HepG2 (cell line): ENCODE data around the gene DOCK1. TPM values are rescaled to one million over a fixed set of nuclear protein-coding genes. Genes with fewer than 3 reads are reported as not detected.

Experiments used
- ATAC-seq: fragments of 200-7000 bp; cut with Tn5 transposase; 3 replicates; pipeline ENCODE4 v1.9.1; 2020; ENCODE audit warnings: mild to moderate bottlenecking, moderate library complexity
- BruUV-seq: library from RNA; stranded (reverse); fragments of 400-500 nt; replicated peaks from 2 replicates; lab custom pipeline; 2021; lab: Mats Ljungman, UMichigan
- CTCF ChIA-PET: fragments of 300-600 bp; formaldehyde crosslinking; extraction: SDS; loops from one replicate; lab custom pipeline; 2021; ENCODE audit warnings: low total read pairs, inconsistent platforms, low intra/inter-chr PET ratio; lab: Yijun Ruan, JAX
- POLR2A ChIA-PET: fragments of 350-600 bp; sonication (Branson Sonifier 250); formaldehyde crosslinking; loops from one replicate; lab custom pipeline; 2020; ENCODE audit warnings: antibody characterized with exemption, inconsistent platforms; lab: Yijun Ruan, JAX
- DNase-seq: peaks from one replicate; pipeline ENCODE4 v3.0.0-alpha.2; 2015; ENCODE audit warnings: low spot score
- FAIRE-seq: peaks from 3 replicates; lab custom pipeline; 2011; peaks lifted over from hg19 to GRCh38; lab: Jason Lieb, UNC
- H2AFZ ChIP-seq: one replicate; pipeline ENCODE4 v1.6.1; 2011; ENCODE audit warnings: low read length, inconsistent platforms
- H3K27ac ChIP-seq: fragments of 300-600 bp; 3 replicates; pipeline ENCODE4 v1.8.0; 2011; ENCODE audit warnings: mixed run types, mild to moderate bottlenecking, mixed read lengths, low read length, inconsistent platforms; ENCODE audit not compliant: insufficient read depth; ENCODE audit errors: extremely low read length
- H3K27me3 ChIP-seq, 2 experiments: fragments of 200-600 bp in 1 of 2; 2 replicates in 1 of 2; 3 replicates in 1 of 2; pipeline versions ENCODE4 v1.6.0 to v1.8.0; 2011; ENCODE audit warnings: low read length in 2 of 2, mild to moderate bottlenecking in 2 of 2, moderate library complexity in 2 of 2, inconsistent platforms in 1 of 2; ENCODE audit not compliant: insufficient read depth in 2 of 2, control insufficient read depth in 1 of 2
- H3K36me3 ChIP-seq, 2 experiments: fragments of 200-600 bp in 1 of 2; replicated peaks in 1 of 2; 2 replicates in 1 of 2; 3 replicates in 1 of 2; pipeline versions ENCODE4 v1.5.1 to v1.8.0; 2011; ENCODE audit warnings: low read length in 2 of 2, inconsistent platforms in 1 of 2; ENCODE audit not compliant: insufficient read depth in 2 of 2, control insufficient read depth in 1 of 2
- H3K4me1 ChIP-seq: 2 replicates; pipeline ENCODE4 v1.5.1; 2012; ENCODE audit warnings: low read length, inconsistent platforms; ENCODE audit not compliant: insufficient read depth
- H3K4me2 ChIP-seq: 2 replicates; pipeline ENCODE4 v1.6.0; 2011; ENCODE audit warnings: low read depth, low read length, inconsistent platforms
- H3K4me3 ChIP-seq, 3 experiments: fragments of 200-600 bp in 1 of 3; sonication (generic), shearing (Covaris generic) in 1 of 3; replicated peaks in 1 of 3; 2 replicates each; pipeline ENCODE4 v1.5.1; 2011 to 2016; ENCODE audit warnings: low read length in 3 of 3, inconsistent platforms in 2 of 3, low read depth in 2 of 3, mild to moderate bottlenecking in 2 of 3, control low read depth in 1 of 3, mixed read lengths in 1 of 3; ENCODE audit not compliant: insufficient read depth in 1 of 3
- H3K79me2 ChIP-seq: one replicate; pipeline ENCODE4 v1.6.1; 2011; ENCODE audit warnings: low read length, inconsistent platforms; ENCODE audit not compliant: insufficient read depth
- H3K9ac ChIP-seq: 2 replicates; pipeline ENCODE4 v1.6.0; 2011; ENCODE audit warnings: mild to moderate bottlenecking, low read depth, low read length, inconsistent platforms; ENCODE audit not compliant: insufficient read depth
- H3K9me3 ChIP-seq: 2 replicates; pipeline ENCODE4 v1.5.1; 2012; ENCODE audit warnings: mild to moderate bottlenecking, low read length
- H4K20me1 ChIP-seq: 2 replicates; pipeline ENCODE4 v1.6.0; 2011; ENCODE audit warnings: inconsistent platforms, mild to moderate bottlenecking, low read length, moderate library complexity; ENCODE audit not compliant: insufficient read depth
- FOSL2 ChIP-seq: sonication (generic); formaldehyde crosslinking; IDR thresholded peaks from 2 replicates; pipeline ENCODE4 v1.4.0; 2020; ENCODE audit warnings: missing genetic modification reagents
- GTF3A ChIP-seq: sonication (generic); formaldehyde crosslinking; conservative IDR thresholded peaks from 2 replicates; pipeline ENCODE4 v1.4.0; 2020; ENCODE audit warnings: mild to moderate bottlenecking, missing genetic modification reagents
- HDAC6 ChIP-seq: fragments of 200-600 bp; sonication (generic); IDR thresholded peaks from 2 replicates; pipeline ENCODE4 v1.7.0; 2017; ENCODE audit warnings: mild to moderate bottlenecking, antibody characterized with exemption, low read length, low read depth
- HNRNPH1 ChIP-seq: fragments of 200-400 bp; formaldehyde crosslinking; optimal IDR thresholded peaks from 2 replicates; pipeline ENCODE3; 2017; ENCODE audit warnings: mild to moderate bottlenecking, low read depth, low read length
- ISX ChIP-seq: sonication (generic); formaldehyde crosslinking; conservative IDR thresholded peaks from 2 replicates; pipeline ENCODE4 v1.5.0; 2020; ENCODE audit warnings: missing genetic modification reagents
- MTF2 ChIP-seq: sonication (generic); formaldehyde crosslinking; IDR thresholded peaks from 2 replicates; pipeline ENCODE4 v1.5.0; 2020; ENCODE audit warnings: missing genetic modification reagents, borderline replicate concordance
- PAX8 ChIP-seq: sonication (generic); formaldehyde crosslinking; IDR thresholded peaks from 2 replicates; pipeline ENCODE4 v1.8.0; 2022; ENCODE audit warnings: mild to moderate bottlenecking, missing genetic modification reagents, borderline replicate concordance
- PCBP2 ChIP-seq: fragments of 200-400 bp; formaldehyde crosslinking; optimal IDR thresholded peaks from 2 replicates; pipeline ENCODE3; 2018; ENCODE audit warnings: low read length, low read depth; ENCODE audit not compliant: poor library complexity, severe bottlenecking
- POLR2G ChIP-seq: fragments of 200-400 bp; formaldehyde crosslinking; IDR thresholded peaks from 2 replicates; pipeline ENCODE4 v1.6.1; 2018; ENCODE audit warnings: mild to moderate bottlenecking, low read depth, low read length, moderate library complexity
- TOE1 ChIP-seq: sonication (generic); formaldehyde crosslinking; IDR thresholded peaks from 2 replicates; pipeline ENCODE4 v1.4.0; 2020; ENCODE audit warnings: mild to moderate bottlenecking, missing genetic modification reagents
- ZFY ChIP-seq: sonication (generic); formaldehyde crosslinking; IDR thresholded peaks from 2 replicates; pipeline ENCODE4 v1.4.0; 2020; ENCODE audit warnings: missing genetic modification reagents
- ZNF24 ChIP-seq: fragments of 450-650 bp; IDR thresholded peaks from 2 replicates; pipeline ENCODE4 v1.6.1; 2017; ENCODE audit warnings: antibody characterized with exemption, mild to moderate bottlenecking
- ZNF354B ChIP-seq: sonication (generic); formaldehyde crosslinking; IDR thresholded peaks from 2 replicates; pipeline ENCODE4 v1.8.0; 2022; ENCODE audit warnings: mild to moderate bottlenecking, missing genetic modification reagents
- ZNF563 ChIP-seq: sonication (generic); formaldehyde crosslinking; IDR thresholded peaks from 2 replicates; pipeline ENCODE4 v1.8.0; 2022; ENCODE audit warnings: mild to moderate bottlenecking, moderate library complexity, missing genetic modification reagents
- ZNF614 ChIP-seq: IDR thresholded peaks from 2 replicates; pipeline ENCODE4 v1.6.1; 2018; ENCODE audit warnings: missing biosample characterization, missing genetic modification reagents, inconsistent platforms, borderline replicate concordance
- ZNF713 ChIP-seq: sonication (generic); formaldehyde crosslinking; IDR thresholded peaks from 2 replicates; pipeline ENCODE4 v1.4.0; 2020; ENCODE audit warnings: mild to moderate bottlenecking, missing genetic modification reagents
- WGBS: methylation state at CpG from one replicate; pipeline ENCODE4 v1.1.6; 2017; ENCODE audit warnings: low lambda C conversion rate; 5-methylcytosine and 5-hydroxymethylcytosine counted together
- in situ Hi-C: cut with HindIII; loops from 2 replicates; pipeline ENCODE4 v1.10.0; 2017; ENCODE audit warnings: low pct_unique_long_range_greater_than_20kb; ENCODE audit not compliant: extremely low pct_ligation_motif_present
- intact Hi-C: fragments of 100-400 bp; cut with micrococcal nuclease; formaldehyde crosslinking; loops from one replicate; pipeline ENCODE4 v1.10.0; 2022; ENCODE audit not compliant: unreplicated experiment
- polyA plus RNA-seq, 8 experiments: library from polyadenylated mRNA; depleted of rRNA in 3 of 8; stranded (reverse) in 7 of 8; unstranded in 1 of 8; fragments of >200 nt; fragmentation: Illumina TruSeq in 4 of 8; extraction: Trizol in 4 of 8; gene quantifications; 2 replicates each; pipeline versions ENCODE4 v1.2.1 to v1.2.3, GENCODE V29; 2011 to 2016; ENCODE audit warnings: low read depth in 4 of 8, missing spikeins in 1 of 8, mixed read lengths in 1 of 8; ENCODE audit not compliant: insufficient read depth in 1 of 8
- total RNA-seq, 5 experiments: library from RNA; depleted of rRNA; stranded (reverse); fragments of >200 nt; fragmentation: Illumina TruSeq; extraction: Trizol; gene quantifications; 2 replicates each; pipeline ENCODE4 v1.2.3, GENCODE V29; 2016; ENCODE audit warnings: low read depth in 1 of 5
- TF ChIP-seq, protein P1 (sequence below): sonication (generic); formaldehyde crosslinking; IDR thresholded peaks from 2 replicates; pipeline ENCODE4 v1.5.1; 2020; ENCODE audit warnings: missing genetic modification reagents, mild to moderate bottlenecking, borderline replicate concordance
- TF ChIP-seq, protein P2 (sequence below): sonication (generic); formaldehyde crosslinking; IDR thresholded peaks from 2 replicates; pipeline ENCODE4 v1.5.0; 2020; ENCODE audit warnings: missing genetic modification reagents, mild to moderate bottlenecking, borderline replicate concordance
- TF ChIP-seq, protein P3 (sequence below): IDR thresholded peaks from 2 replicates; pipeline ENCODE4 v1.6.1; 2012; ENCODE audit warnings: low read depth, low read length, improper control_type of control experiment
- TF ChIP-seq, protein P4 (sequence below): sonication (generic); formaldehyde crosslinking; IDR thresholded peaks from 2 replicates; pipeline ENCODE4 v1.5.0; 2020; ENCODE audit warnings: mild to moderate bottlenecking, missing genetic modification reagents, moderate library complexity

Gene DOCK1
- total and polyA plus RNA-seq, 2 of the 13 experiments (the other 11 are each of a cell fraction or from before 2014, with no cell fraction given) = 8.3 to 25.5 TPM

DNA sequence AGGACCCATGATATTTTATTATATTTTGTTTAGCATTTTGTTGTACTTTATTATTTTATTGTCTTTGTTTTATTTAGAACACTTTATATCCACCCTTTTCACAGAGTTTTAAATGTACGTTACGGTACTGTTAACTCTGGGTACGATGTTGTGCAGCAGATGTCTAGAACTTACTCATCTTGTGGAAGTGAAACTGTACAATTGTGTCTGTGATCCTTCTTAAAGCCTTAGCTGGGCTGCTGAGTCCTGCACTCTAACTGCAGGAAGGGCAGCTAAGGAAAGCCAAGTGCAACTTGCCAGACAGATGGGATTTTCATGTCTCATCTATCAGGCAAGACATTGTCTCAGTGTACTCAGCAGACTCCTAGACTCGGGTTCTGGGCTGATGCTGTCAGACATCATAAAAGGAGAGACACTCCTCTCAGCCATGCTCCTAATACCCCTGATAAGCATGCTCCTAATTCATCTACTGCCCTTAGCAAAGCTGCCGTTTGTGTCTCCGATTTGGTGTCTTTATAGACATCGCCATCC is 305.8 kb downstream of the DOCK1 start (continued):
- TF ChIP-seq, protein P1, sequence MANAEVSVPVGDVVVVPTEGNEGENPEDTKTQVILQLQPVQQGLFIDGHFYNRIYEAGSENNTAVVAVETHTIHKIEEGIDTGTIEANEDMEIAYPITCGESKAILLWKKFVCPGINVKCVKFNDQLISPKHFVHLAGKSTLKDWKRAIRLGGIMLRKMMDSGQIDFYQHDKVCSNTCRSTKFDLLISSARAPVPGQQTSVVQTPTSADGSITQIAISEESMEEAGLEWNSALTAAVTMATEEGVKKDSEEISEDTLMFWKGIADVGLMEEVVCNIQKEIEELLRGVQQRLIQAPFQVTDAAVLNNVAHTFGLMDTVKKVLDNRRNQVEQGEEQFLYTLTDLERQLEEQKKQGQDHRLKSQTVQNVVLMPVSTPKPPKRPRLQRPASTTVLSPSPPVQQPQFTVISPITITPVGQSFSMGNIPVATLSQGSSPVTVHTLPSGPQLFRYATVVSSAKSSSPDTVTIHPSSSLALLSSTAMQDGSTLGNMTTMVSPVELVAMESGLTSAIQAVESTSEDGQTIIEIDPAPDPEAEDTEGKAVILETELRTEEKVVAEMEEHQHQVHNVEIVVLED (CRISPR knock-in tag) = no peak
- TF ChIP-seq FOSL2 (CRISPR knock-in tag) (no peak), HNRNPH1 (no peak), ZNF614 (no peak), ZFY (CRISPR knock-in tag) (no peak), PAX8 (no peak)
- TF ChIP-seq, all 625 proteins: peak for 0

DNA sequence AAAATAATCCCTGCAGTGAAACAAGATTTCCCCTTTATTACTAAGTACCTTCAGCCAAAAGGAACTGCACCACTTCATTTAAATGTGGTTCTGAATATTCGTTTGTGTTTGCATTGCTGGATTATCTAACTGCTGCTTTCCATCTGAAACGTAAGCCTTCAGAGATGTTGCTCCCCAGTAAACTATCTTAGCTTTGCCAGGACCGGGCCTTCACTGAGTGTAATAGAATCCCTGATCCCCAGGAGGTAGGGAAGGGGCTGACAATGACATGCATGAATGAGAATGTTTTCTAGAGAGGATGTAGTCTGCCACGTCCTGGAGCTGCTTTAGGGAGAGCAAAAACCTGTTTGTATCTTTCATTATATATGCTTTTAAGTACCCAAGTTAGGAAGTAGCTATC is 310.6 kb downstream of the DOCK1 start:
- H3K9me3 ChIP-seq = peaks cover 7% of the 10 kb centered on the region; the same call in 1 of the 2 replicates
- no peaks in the 10 kb centered on the region for H3K36me3 ChIP-seq
- CTCF ChIA-PET = no interaction called here
- intact Hi-C loops (no loop called here), in situ Hi-C loops (no loop called here)
- WGBS = 91% methylated on average over 4 of the region's 4 CpGs
- H3K27me3 ChIP-seq = no peaks in the 10 kb centered on the region
- H3K4me3 ChIP-seq = no peak overlapping the region
- no peak overlapping the region for H3K27ac ChIP-seq
- DNase-seq (no peak), ATAC-seq (no peak), FAIRE-seq (no peak)
- H3K9ac ChIP-seq = no peak overlapping the region
- H3K4me2 ChIP-seq = no peak overlapping the region
- H3K79me2 ChIP-seq = no peaks in the 10 kb centered on the region
- no peak overlapping the region for H2AFZ ChIP-seq
- H4K20me1 ChIP-seq = no peaks in the 10 kb centered on the region
- H3K4me1 ChIP-seq = no peaks in the 10 kb centered on the region
- POLR2A ChIA-PET = no interaction called here
- BruUV-seq = no TSS peak
- TF ChIP-seq POLR2G (no peak), PCBP2 (no peak), GTF3A (no peak), ZNF24 (no peak), ZNF713 (CRISPR knock-in tag) (no peak), TOE1 (CRISPR knock-in tag) (no peak), MTF2 (CRISPR knock-in tag) (no peak), HDAC6 (no peak), ZNF563 (CRISPR knock-in tag) (no peak), ZNF354B (CRISPR knock-in tag) (no peak), ISX (CRISPR knock-in tag) (no peak)
- TF ChIP-seq, protein P2, sequence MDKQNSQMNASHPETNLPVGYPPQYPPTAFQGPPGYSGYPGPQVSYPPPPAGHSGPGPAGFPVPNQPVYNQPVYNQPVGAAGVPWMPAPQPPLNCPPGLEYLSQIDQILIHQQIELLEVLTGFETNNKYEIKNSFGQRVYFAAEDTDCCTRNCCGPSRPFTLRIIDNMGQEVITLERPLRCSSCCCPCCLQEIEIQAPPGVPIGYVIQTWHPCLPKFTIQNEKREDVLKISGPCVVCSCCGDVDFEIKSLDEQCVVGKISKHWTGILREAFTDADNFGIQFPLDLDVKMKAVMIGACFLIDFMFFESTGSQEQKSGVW (CRISPR knock-in tag) = no peak
- TF ChIP-seq, protein P3, sequence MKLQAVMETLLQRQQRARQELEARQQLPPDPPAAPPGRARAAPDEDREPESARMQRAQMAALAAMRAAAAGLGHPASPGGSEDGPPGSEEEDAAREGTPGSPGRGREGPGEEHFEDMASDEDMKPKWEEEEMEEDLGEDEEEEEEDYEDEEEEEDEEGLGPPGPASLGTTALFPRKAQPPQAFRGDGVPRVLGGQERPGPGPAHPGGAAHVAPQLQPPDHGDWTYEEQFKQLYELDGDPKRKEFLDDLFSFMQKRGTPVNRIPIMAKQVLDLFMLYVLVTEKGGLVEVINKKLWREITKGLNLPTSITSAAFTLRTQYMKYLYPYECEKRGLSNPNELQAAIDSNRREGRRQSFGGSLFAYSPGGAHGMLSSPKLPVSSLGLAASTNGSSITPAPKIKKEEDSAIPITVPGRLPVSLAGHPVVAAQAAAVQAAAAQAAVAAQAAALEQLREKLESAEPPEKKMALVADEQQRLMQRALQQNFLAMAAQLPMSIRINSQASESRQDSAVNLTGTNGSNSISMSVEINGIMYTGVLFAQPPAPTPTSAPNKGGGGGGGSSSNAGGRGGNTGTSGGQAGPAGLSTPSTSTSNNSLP = no peak
- TF ChIP-seq, protein P4, sequence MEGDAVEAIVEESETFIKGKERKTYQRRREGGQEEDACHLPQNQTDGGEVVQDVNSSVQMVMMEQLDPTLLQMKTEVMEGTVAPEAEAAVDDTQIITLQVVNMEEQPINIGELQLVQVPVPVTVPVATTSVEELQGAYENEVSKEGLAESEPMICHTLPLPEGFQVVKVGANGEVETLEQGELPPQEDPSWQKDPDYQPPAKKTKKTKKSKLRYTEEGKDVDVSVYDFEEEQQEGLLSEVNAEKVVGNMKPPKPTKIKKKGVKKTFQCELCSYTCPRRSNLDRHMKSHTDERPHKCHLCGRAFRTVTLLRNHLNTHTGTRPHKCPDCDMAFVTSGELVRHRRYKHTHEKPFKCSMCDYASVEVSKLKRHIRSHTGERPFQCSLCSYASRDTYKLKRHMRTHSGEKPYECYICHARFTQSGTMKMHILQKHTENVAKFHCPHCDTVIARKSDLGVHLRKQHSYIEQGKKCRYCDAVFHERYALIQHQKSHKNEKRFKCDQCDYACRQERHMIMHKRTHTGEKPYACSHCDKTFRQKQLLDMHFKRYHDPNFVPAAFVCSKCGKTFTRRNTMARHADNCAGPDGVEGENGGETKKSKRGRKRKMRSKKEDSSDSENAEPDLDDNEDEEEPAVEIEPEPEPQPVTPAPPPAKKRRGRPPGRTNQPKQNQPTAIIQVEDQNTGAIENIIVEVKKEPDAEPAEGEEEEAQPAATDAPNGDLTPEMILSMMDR (CRISPR knock-in tag) = no peak
